ENCODE results near the gene PDP2. TPM values are rescaled to one million over a fixed set of nuclear protein-coding genes. Genes with fewer than 3 reads are reported as not detected.

PDP2 gene, protein sequence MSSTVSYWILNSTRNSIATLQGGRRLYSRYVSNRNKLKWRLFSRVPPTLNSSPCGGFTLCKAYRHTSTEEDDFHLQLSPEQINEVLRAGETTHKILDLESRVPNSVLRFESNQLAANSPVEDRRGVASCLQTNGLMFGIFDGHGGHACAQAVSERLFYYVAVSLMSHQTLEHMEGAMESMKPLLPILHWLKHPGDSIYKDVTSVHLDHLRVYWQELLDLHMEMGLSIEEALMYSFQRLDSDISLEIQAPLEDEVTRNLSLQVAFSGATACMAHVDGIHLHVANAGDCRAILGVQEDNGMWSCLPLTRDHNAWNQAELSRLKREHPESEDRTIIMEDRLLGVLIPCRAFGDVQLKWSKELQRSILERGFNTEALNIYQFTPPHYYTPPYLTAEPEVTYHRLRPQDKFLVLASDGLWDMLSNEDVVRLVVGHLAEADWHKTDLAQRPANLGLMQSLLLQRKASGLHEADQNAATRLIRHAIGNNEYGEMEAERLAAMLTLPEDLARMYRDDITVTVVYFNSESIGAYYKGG
- 20.1 and 25.0 TPM in 2 replicates for total RNA-seq

DNA sequence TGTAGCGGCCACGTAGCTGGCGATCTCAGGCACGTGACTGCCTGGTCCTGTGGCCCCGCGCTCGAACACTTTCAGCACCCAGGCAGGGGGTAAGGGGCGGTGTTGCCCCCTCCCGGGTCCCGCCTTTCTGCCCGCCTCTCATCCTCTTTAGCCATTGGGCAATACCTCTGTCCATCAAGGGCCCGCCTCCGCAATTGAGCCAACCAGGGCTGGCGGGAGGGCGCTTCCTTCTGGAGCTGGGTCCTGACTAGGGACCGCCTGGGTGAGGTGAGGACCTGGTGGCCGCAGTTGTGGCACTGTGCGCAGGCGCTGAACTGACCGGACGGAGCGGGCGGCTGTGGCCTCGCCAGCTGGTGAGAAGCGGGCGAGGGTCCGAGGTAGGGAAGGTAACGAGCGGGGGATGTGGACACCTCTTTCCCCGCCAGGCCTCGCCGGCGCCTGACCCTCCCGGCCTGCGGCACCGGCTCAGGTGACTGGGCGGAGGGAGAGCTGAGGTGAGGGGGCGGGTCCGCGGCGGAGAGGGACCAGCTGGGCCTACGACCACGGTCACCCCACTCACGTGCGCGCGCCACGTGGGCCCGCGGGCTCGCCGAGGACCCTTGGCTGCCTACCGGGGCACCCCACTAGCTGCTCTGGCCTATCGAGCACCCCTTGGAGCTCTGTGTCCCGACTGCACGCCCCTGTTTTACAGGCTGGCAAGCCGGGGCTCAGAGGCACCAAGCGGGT lies at the start of gene PDP2:
Gene PDP2, plus strand, starts transcription at position 228 of the 726 bp plus-strand sequence. CDS start 3,770 bp downstream, outside the sequence.
- intact Hi-C loops (cut with micrococcal nuclease), result no loop called here

DNA sequence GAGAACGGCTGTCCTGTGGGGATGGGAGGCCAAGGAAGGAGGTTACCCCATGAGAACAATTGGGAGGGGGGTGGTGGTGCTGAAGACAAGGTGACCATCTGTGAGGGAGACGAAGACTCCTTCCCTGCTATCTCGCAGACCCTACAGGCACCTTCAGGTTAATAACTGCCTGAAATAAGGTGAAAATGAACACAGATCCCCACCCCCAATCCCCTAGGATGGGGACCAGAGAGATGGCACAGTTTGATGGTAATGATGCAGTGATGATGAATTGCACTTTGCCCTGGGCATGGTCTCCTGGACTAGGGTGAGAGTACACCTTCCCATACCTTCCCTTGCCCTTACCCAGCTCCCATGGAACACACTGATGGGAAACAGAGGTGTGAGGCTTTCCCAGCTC lies 48.1 kb upstream of the PDP2 start:
- intact Hi-C loops (cut with micrococcal nuclease), result no loop called here

DNA sequence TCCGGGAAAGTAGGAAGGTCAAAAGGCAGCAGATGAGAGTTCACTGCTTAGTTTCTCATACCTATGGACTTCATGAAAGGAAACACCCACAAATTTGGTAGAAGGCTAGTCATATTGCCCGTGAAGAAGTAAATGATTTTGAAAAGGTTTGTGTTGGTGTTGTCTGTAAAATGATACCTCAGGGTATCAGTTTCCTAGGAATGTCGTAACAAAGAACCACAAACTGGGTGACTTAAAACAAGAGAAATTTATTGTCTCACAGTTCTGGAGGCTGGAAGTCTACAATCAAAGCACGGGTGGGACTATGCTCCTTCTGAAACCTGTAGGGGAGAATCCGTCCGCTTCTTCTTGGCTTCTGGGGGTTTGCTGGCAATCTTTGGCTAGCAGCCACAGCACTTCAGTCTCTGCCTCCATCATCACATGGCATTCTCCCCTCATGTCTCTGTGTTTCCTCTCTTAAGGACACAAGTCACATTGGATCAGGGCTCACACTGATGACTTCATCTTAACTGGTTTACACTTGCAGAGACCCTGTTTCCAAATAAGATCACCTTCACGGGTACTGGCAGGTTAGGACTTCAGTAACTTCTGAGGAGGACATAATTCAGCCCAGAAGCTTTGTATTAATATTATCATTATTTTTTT lies 47.5 kb upstream of the PDP2 start:
- intact Hi-C loops (cut with micrococcal nuclease), result no loop called here

DNA sequence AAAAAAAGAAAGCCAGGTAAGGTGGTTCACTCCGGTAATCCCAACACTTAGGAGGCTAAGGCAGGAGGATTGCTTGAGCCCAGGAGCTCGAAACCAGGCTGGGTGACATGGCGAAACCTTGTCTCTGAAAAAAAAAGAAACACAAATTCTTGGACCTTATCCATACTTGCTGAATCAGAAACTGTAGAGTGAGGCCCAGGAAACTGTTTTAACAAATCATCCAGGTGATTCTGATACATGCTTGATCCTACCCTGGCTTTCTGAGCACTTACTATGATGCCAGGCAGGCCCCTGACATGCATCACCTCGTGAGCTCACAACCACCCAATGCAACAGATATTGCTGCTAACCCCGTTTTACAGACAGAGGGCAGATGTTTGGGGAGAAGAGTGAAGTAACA lies 45.6 kb upstream of the PDP2 start:
- intact Hi-C loops (cut with micrococcal nuclease), result no loop called here

DNA sequence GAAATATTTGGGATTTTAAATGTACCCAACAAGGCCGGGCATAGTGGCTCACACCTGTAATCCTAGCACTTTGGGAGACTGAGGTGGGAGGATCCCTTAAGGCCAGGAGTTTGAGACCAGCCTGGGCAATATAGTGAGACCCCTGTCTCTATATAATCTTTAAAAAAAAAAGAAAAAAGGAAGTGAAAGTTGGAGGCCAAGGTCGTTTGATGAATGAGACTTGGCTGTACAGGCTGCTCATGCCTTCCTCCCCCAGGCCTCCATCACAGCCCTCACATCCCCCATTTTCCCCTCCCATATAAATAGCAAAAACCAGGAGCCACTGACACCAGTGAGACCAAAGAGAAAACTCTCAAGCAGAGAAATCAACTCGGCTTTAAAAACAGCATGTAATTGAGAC lies 39.4 kb upstream of the PDP2 start:
- intact Hi-C loops (cut with micrococcal nuclease), result no loop called here

DNA sequence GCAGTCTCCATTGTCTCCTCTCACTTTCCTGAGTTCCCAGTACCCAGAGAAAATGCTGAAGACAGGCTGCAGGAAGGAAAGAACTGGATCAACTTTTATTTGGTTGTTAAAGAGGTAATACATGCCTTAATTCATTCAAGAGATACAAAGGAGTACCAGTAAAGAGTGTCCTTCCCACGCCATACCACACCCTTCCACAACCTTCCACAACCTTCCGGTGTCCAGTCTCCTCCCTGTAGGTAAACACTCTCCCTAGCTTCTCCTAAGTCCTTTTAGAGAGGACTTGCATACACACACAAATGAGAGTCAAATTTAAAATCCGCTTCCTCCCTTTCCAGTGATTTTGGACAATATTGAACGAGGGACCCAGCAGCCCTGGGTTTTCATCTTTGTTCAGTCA lies 38.9 kb upstream of the PDP2 start:
- intact Hi-C loops (cut with micrococcal nuclease), result no loop called here

DNA sequence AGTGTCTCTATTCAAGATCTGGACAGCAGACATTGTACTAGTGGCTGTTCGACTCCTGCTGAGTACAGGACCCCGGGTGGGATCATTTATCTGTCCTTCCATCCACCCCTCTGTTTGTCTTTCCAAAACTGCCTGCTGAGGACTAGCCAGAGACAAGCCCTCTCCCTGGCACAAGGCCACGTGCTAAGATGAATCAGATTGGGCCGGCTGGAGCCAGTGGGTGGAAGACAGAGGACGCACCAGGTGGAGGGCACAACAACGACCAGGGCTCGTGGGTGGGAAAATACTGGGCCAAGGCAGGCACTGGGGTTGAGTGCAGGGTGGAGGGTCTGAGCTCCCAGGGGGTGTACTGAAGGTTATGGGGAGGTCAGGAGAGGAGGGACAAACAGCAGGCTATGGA lies 37.5 kb upstream of the PDP2 start:
- intact Hi-C loops (cut with micrococcal nuclease), result no loop called here

DNA sequence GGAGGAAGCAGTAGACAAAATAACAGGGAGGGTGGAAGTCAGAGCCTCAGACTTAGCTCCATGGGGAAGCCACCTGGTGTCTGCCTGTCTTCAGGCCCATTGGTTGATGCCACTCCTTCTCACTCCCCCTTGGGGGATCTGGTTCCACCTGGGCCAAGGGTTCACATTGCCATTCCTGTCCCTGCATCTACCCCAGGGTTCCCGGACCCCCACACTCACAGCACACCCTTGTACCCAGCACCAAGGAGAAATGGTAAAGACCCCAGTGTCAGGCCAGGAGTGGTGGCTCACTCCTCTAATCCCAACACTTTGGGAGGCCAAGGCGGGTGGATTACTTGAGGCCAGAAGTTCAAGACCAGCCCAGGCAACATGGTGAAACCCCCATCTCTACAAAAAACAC lies 37.1 kb upstream of the PDP2 start:
- intact Hi-C loops (cut with micrococcal nuclease), result no loop called here

DNA sequence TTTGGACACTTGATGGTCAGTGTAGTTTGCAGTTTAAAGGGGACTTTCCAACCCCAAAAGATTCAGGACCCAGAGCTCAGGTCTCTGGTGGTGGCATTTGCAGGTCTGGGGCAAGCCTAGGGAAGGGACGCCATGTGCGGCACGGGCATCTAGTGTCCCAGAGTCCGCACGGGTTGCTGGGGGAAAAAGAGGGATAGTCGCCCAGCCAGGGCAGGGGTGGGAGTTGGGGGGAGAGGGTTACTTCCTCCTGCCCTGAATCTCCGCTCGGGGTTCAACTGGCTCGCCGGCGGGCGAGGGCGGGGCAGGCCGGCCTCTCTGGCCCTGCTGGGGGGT lies 36.3 kb upstream of the PDP2 start:
- intact Hi-C loops (cut with micrococcal nuclease), result no loop called here

DNA sequence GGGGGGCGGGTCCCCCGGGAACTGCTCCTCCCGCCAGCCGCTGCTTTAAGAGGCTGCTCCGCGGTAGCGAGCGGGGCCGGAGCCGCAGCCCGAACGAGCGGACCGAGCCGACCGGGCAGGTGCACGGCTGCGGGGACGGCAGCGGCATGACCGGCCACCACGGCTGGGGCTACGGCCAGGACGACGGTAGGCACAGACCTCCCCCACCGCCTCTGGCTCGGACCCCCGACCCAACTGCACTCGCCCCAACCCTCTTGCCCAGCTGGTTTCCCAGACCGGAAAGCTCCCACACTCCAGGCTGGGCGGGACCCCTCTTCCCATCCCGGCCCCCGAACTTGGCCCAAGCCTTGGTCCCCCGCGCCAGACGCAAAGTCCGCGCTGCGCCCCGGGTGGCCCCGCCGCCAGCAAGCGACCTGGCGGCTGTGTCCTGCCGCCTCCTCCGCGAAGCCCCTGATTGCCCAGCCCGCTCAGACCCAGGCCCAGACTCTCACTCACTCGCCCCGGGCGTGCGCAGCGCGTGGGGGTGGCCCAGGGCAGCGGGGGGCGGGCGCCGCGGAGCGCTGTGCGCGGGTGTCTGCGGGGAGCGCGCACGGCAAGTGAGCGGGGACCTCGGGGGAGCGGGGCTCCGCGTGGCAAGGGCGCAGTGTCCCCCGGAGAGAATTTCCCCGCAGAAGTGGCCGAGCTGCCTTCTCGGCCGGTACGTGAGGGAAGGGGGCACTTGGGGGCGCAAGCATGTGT lies 35.8 kb upstream of the PDP2 start, which contains the start of gene CA7:
Gene CA7, plus strand, starts transcription at position 73 of the 738 bp plus-strand sequence. Its CDS starts 74 bp downstream, at position 147.
- intact Hi-C loops (cut with micrococcal nuclease), result no loop called here

DNA sequence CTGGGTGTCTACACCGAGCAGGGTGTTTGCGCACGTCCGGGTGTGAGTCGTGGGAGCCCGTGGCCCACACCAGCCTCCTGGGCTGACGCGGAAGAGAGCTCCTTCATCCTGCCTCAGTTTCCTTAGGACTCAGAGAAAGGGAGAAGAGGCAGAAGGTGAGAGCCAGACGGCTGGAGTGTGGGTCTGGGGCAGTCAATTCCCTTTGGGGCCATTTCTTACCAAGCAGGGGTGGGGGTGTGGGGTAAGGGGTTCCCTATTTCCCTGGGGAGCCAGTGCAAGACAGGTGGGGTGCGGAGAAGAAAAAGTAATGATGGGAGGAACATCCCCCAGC lies 35.3 kb upstream of the PDP2 start:
- intact Hi-C loops (cut with micrococcal nuclease), result no loop called here

DNA sequence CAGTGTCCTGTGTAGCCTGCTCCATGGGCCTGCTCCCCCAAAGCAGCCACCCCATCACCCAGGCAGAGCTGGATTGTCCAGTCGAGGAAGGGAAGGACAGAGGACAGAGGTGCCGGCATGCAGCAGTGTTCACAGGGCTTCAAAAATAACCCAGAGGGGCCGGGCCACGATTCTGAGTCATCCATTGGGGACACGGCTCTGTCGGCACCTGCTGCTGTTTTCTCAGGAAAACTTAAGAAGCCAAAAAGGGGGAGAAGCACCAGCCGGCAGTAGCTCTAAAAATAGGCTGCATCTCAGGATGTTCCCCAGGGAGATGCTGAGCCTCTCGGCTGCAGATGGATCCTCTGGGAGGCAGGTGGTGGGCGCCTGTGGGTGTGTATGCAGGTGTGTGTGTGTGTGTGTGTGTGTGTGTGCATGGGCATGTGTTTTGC lies 34.5 kb upstream of the PDP2 start:
- intact Hi-C loops (cut with micrococcal nuclease), result no loop called here

DNA sequence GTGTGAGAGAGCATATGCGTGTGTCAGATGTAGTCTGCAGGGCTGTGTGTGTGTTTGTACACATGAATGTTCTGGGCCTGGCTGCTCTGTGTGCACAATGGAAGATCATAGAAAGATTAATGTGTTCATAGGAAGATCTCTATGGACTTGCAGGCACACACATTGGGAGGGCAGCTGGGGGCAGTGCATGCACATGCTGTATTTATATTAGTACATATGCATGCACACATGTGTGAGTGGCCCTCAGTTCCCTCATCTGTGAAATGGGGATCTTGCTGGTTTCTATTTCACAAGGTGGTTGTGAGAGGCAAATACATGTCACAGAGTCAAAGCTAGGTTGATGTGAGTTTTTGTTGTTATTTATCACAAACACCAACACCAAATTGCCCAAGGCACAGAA lies 34.0 kb upstream of the PDP2 start:
- intact Hi-C loops (cut with micrococcal nuclease), result no loop called here

DNA sequence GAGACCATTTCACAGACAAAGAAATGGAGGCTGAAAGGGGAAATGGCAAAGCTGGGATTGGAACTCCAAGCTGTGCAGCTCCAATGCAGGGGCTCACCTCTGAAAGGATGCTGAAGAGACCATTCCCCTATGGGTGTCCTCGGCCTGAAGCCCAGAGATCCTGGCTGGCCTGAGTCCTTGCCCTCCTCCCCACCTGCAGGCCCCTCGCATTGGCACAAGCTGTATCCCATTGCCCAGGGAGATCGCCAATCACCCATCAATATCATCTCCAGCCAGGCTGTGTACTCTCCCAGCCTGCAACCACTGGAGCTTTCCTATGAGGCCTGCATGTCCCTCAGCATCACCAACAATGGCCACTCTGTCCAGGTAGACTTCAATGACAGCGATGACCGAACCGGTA lies 33.5 kb upstream of the PDP2 start:
- intact Hi-C loops (cut with micrococcal nuclease), result no loop called here

DNA sequence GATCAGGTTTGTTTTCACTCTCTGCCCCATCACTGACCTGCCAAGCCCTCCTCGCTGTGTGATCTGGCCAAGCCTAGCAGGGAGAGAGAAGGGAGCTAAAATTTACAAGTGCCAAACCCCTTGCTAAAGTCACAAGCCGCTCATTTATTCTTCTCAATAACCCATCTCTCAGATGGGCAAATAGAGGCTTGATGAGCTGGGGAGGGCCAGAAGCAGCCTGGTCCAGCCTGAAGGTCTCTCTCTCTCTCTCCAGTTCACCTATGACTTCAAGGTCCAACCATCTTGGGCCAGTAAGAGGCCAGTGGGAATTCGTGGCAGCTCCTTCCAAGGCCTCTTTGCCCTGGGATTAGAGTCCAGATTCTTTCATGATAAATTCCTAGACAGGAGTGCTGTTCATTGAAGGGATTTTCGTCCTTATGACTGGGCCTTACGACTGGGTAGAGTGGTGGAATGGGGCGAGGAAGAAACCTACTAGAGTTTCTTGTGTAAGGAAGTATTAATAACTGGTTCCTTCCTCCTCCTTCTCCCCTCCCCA lies 32.7 kb upstream of the PDP2 start:
- intact Hi-C loops (cut with micrococcal nuclease), result no loop called here

DNA sequence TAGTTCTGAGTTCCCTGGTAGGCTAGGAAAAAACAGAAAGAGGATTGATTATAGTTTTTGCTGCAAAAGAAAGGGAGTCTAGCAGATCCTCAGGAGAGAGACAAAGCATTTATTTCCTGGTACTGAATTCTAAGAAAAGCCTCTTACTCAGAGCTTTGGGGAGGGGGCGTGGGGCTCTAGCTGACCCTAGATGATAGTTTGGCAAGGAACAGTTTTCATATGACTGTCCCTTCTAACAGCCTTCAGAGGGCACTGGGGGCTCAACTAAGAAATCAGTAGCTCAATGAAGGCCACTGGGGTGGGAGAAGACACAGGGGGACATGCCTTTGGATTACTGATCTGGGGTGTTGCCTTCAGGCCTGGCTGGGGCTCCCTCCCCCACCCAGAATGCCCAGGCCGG lies 32.1 kb upstream of the PDP2 start:
- intact Hi-C loops (cut with micrococcal nuclease), result no loop called here

DNA sequence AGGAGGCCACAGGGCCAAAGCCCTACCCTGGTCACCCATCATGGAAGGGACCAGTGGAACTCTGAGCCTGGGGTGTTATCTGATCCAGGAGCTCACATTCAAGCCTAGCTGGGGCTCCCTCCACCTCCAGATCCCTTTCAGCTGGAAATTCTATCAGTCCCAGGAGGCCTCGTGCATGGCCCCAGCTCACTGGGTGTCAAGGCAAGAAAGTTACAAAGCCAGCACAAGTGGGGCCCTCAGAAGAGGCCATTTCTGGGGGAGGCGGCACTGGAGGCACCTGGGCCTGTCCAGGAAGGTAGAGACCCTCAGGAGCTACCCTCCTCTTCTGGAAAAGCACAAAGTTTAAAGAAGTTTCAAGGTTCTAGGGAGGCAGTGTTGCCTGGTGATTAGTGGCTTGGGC lies 31.3 kb upstream of the PDP2 start:
- intact Hi-C loops (cut with micrococcal nuclease), result no loop called here

DNA sequence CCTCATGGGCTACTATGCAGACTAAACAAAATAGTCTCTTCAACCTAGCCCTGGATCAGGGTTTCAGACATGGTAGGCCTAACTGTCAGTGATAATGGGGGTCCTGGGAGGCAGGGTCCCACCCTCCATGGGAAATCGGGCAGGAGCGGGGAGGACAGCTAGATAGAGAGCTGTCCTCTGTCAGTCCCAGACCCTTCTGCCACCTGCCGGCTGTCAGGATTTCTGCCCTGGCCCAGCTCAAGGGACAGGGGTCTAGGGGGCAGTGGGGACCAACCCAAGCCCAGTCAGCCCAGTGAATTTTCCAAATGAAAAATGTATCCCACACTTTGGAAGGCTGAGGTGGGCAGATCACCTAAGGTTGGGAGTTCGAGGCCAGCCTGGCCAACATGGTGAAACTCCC lies 30.8 kb upstream of the PDP2 start:
- intact Hi-C loops (cut with micrococcal nuclease), result no loop called here

DNA sequence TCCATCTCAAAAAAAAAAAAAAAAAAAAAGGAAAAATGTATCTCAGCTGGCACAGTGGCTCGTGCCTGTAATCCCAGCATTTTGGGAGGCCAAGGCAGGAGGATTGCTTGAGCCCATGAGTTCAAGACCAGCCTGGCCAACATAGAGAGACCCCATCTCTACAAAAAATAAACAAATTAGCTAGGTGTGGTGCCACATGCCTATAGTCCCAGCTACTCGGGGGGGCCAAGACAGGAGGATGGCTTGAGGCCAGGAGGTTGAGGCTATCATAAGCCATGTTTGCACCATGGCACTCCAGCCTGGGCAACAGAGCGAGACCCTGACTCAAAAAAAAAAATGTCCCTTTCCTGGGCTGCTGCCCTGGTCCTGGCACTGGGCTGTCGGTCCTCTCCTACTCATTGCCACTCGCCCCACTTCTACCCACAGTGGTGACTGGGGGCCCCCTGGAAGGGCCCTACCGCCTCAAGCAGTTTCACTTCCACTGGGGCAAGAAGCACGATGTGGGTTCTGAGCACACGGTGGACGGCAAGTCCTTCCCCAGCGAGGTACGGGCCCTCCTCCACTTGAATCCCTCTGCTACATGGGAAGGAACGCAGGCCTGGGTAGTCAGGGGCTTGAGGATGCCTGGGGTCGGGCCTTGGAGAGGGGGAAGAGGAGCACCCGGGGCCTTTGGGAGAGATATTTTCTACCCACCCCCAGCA lies 30.1 kb upstream of the PDP2 start:
- intact Hi-C loops (cut with micrococcal nuclease), result no loop called here

DNA sequence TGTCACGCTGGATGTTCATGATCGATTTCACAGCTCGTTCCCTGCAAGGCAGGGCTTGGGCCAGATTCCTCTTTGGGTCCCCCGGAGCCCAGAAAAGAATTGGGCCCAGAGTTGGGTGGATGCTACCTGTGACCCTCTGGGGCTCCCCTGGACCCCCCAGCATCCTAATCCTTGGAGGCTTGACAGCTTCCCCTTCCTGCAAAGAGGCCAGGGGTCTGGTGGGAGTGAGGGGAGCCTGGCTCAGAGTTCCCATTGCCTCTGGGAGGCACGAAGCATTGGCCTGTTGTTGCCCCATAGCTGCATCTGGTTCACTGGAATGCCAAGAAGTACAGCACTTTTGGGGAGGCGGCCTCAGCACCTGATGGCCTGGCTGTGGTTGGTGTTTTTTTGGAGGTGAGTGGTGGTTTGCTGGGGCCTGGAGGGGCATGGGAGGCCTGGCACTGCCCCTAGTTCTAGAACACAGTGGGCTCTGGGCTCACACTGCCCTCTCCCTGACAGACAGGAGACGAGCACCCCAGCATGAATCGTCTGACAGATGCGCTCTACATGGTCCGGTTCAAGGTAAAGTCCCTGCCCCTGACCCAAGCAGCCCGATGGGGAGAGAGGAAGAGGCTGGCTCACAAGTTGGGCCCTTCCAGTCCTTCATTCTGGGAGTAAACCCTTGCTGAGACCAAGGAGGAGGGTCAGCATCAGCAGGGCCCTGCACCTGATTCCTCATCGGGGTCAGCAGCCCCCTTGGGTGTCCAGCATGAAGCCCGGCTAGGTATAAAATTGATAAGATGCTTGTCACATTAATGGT lies 28.9 kb upstream of the PDP2 start:
- intact Hi-C loops (cut with micrococcal nuclease), result no loop called here

Data from T-helper 2 cell treated with Interferon-gamma antibody and Interleukin-4, amounts not matched to agents 100 ng/mL and 5 ng/mL, for 36 hours (primary cell).